DOHH2 (cell line): Measurements from ENCODE around the gene GFAP.

Source experiments
- H3F3A ChIP-seq: fragments of 200-600 bp; sonication (generic), shearing (Covaris generic); 2 replicates; pipeline ENCODE4 v1.6.0; 2016; ENCODE audit warnings: antibody characterized with exemption, mild to moderate bottlenecking; ENCODE audit not compliant: control insufficient read depth, insufficient read depth
- H3K27ac ChIP-seq: fragments of 200-600 bp; sonication (generic); 2 replicates; pipeline ENCODE4 v1.5.1; 2014; ENCODE audit warnings: low read depth, mild to moderate bottlenecking, low read length, moderate library complexity
- H3K27me3 ChIP-seq: fragments of 200-600 bp; sonication (generic); 2 replicates; pipeline ENCODE4 v1.6.1; 2014; ENCODE audit warnings: mild to moderate bottlenecking, low read length, mixed read lengths; ENCODE audit not compliant: control insufficient read depth
- H3K36me3 ChIP-seq: fragments of 200-600 bp; sonication (generic); 2 replicates; pipeline ENCODE4 v1.6.1; 2014; ENCODE audit warnings: mild to moderate bottlenecking, low read length, moderate library complexity, mixed read lengths; ENCODE audit not compliant: control insufficient read depth
- H3K4me1 ChIP-seq: fragments of 200-600 bp; sonication (generic); 2 replicates; pipeline ENCODE4 v1.6.1; 2014; ENCODE audit warnings: mild to moderate bottlenecking, low read length, mixed read lengths; ENCODE audit not compliant: control insufficient read depth
- H3K4me2 ChIP-seq: fragments of 200-600 bp; sonication (generic); 2 replicates; pipeline ENCODE4 v1.6.0; 2014; ENCODE audit warnings: mild to moderate bottlenecking, low read length, moderate library complexity
- H3K4me3 ChIP-seq: fragments of 200-600 bp; sonication (generic); 2 replicates; pipeline ENCODE4 v1.5.1; 2014; ENCODE audit warnings: mild to moderate bottlenecking, low read length, mixed read lengths
- H3K79me2 ChIP-seq: fragments of 200-600 bp; sonication (generic); 2 replicates; pipeline ENCODE4 v1.6.1; 2014; ENCODE audit warnings: mild to moderate bottlenecking, low read length, mixed read lengths; ENCODE audit not compliant: control insufficient read depth
- H3K9me2 ChIP-seq: fragments of 200-600 bp; sonication (generic); replicated peaks from 2 replicates; pipeline ENCODE4 v1.6.1; 2014; ENCODE audit warnings: mild to moderate bottlenecking, low read length, mixed read lengths; ENCODE audit not compliant: control insufficient read depth
- H3K9me3 ChIP-seq: fragments of 200-600 bp; sonication (generic); 2 replicates; pipeline ENCODE4 v1.6.1; 2014; ENCODE audit warnings: antibody characterized with exemption, low read length, mixed read lengths; ENCODE audit not compliant: control insufficient read depth, insufficient read depth
- H4K20me1 ChIP-seq: fragments of 200-600 bp; sonication (generic); 2 replicates; pipeline ENCODE4 v1.6.0; 2014; ENCODE audit warnings: low read depth, mild to moderate bottlenecking, antibody characterized with exemption, low read length, moderate library complexity; ENCODE audit not compliant: control insufficient read depth, insufficient read depth
- CTCF ChIP-seq: fragments of 200-600 bp; sonication (generic); IDR thresholded peaks from one replicate; pipeline ENCODE4 v1.5.1; 2014; ENCODE audit warnings: antibody characterized with exemption, mild to moderate bottlenecking, low read depth, low read length; ENCODE audit not compliant: poor library complexity, severe bottlenecking
- EZH2phosphoT487 ChIP-seq: fragments of 200-600 bp; sonication (generic); IDR thresholded peaks from 2 replicates; pipeline ENCODE4 v1.6.1; 2017; ENCODE audit warnings: borderline replicate concordance, mild to moderate bottlenecking, antibody characterized with exemption, low read length, moderate library complexity, mixed read lengths

The GFAP gene

GRCh38 chr17:44933824-44934744, 18.8 kb upstream of the GFAP start:
- TF ChIP-seq CTCF (no peak), EZH2phosphoT487 (no peak)
- H3K4me1 ChIP-seq = no peaks in the 10 kb centered on the region
- H3F3A ChIP-seq = peaks cover 4% of the 10 kb centered on the region; the same call in 1 of the 2 replicates
- no peaks in the 10 kb centered on the region for H4K20me1 ChIP-seq
- no peaks in the 10 kb centered on the region for H3K9me3 ChIP-seq
- peaks cover 83% of the 10 kb centered on the region for H3K36me3 ChIP-seq
- no peaks in the 10 kb centered on the region for H3K27me3 ChIP-seq
- H3K4me2 ChIP-seq = no peak overlapping the region
- peaks cover 30% of the 10 kb centered on the region for H3K79me2 ChIP-seq
- H3K27ac ChIP-seq = no peak overlapping the region
- H3K4me3 ChIP-seq = no peak overlapping the region
- H3K9me2 ChIP-seq = no peaks in the 10 kb centered on the region

GRCh38 chr17:44932787-44933097, 17.4 kb upstream of the GFAP start:
- Histone ChIP-seq H3K27ac (no peak overlapping the region), H4K20me1 (no peaks in the 10 kb centered on the region), H3K4me3 (no peak overlapping the region), H3K9me2 (no peaks in the 10 kb centered on the region), H3K27me3 (no peaks in the 10 kb centered on the region), H3K36me3 (peaks cover 89% of the 10 kb centered on the region), H3K9me3 (no peaks in the 10 kb centered on the region), H3K4me1 (no peaks in the 10 kb centered on the region), H3K79me2 (peaks cover 17% of the 10 kb centered on the region), H3F3A (peaks cover 4% of the 10 kb centered on the region; the same call in 1 of the 2 replicates), H3K4me2 (no peak overlapping the region)
- TF ChIP-seq EZH2phosphoT487 (no peak), CTCF (no peak)

GRCh38 chr17:44932096-44932786, 16.9 kb upstream of the GFAP start:
- Histone ChIP-seq H3K27me3 (no peaks in the 10 kb centered on the region), H3K4me3 (no peak overlapping the region), H3K4me1 (no peaks in the 10 kb centered on the region), H3K9me3 (no peaks in the 10 kb centered on the region), H3F3A (peaks cover under 1% of the 10 kb centered on the region; the same call in 1 of the 2 replicates), H3K9me2 (no peaks in the 10 kb centered on the region), H4K20me1 (no peaks in the 10 kb centered on the region), H3K4me2 (no peak overlapping the region), H3K79me2 (peaks cover 12% of the 10 kb centered on the region), H3K27ac (no peak overlapping the region), H3K36me3 (peaks cover 94% of the 10 kb centered on the region)
- no peak for TF ChIP-seq EZH2phosphoT487
- TF ChIP-seq CTCF = no peak
